EL (cell line): Measurements from ENCODE around the gene LMX1B.

ENCODE experiments used
- DNase-seq: peaks from one replicate; pipeline ENCODE4 v3.0.0-alpha.2; 2016

LMX1B gene

GRCh38 chr9:126681336-126681735 lies 67.6 kb downstream of the LMX1B start:
- no peak for DNase-seq

- DNase-seq = no peak
Measured at GRCh38 chr9:126682113-126682810, 68.5 kb downstream of the LMX1B start.

- DNase-seq = no peak
Measured at GRCh38 chr9:126682928-126683697, 69.4 kb downstream of the LMX1B start.

- no peak for DNase-seq
Measured at GRCh38 chr9:126683698-126684044, 69.9 kb downstream of the LMX1B start.

- DNase-seq = no peak
Measured at GRCh38 chr9:126684345-126684744, 70.6 kb downstream of the LMX1B start.

- no peak for DNase-seq
Measured at GRCh38 chr9:126684965-126685465, 71.3 kb downstream of the LMX1B start.

- no peak for DNase-seq
Measured at GRCh38 chr9:126687930-126688461, 74.3 kb downstream of the LMX1B start.

GRCh38 chr9:126688617-126689016 lies 74.9 kb downstream of the LMX1B start:
- no peak for DNase-seq

GRCh38 chr9:126689027-126689825 lies 75.5 kb downstream of the LMX1B start:
- DNase-seq = no peak

- no peak for DNase-seq
Measured at GRCh38 chr9:126690431-126691051, 76.8 kb downstream of the LMX1B start.

- DNase-seq = no peak
Measured at GRCh38 chr9:126692041-126692758, 78.5 kb downstream of the LMX1B start.

- DNase-seq = no peak
Measured at GRCh38 chr9:126692759-126693427, 79.2 kb downstream of the LMX1B start.

GRCh38 chr9:126693428-126693944 lies 79.8 kb downstream of the LMX1B start:
- no peak for DNase-seq

GRCh38 chr9:126694206-126695081 lies 80.7 kb downstream of the LMX1B start:
- no peak for DNase-seq

- no peak for DNase-seq
Measured at GRCh38 chr9:126695186-126695585, 81.5 kb downstream of the LMX1B start.

GRCh38 chr9:126695701-126696400 lies 82.1 kb downstream of the LMX1B start:
- DNase-seq = no peak

GRCh38 chr9:126696401-126697145 lies 82.8 kb downstream of the LMX1B start:
- DNase-seq = no peak

- no peak for DNase-seq
Measured at GRCh38 chr9:126697330-126697729, 83.6 kb downstream of the LMX1B start.

- DNase-seq = no peak
Measured at GRCh38 chr9:126698251-126698650, 84.5 kb downstream of the LMX1B start.
